A549 (cell line): ENCODE data around the gene AJAP1. TPM values are rescaled to one million over a fixed set of nuclear protein-coding genes. Genes with fewer than 3 reads are reported as not detected.

ENCODE experiments used
- ATAC-seq, 2 experiments: fragments of 200-7000 bp in 1 of 2; fragments of >200 bp in 1 of 2; cut with Nextera tagmentation in 1 of 2; cut with Tn5 transposase in 1 of 2; 3 replicates each; pipeline versions ENCODE4 v1.8.0 to v1.9.1; 2018 to 2020; ENCODE audit warnings: mild to moderate bottlenecking in 1 of 2, moderate library complexity in 1 of 2
- CTCF ChIA-PET: fragments of 300-600 bp; sonication (Branson Sonifier 250); formaldehyde crosslinking; extraction: SDS; loops from one replicate; lab custom pipeline; 2021; ENCODE audit warnings: antibody characterized with exemption, inconsistent platforms; lab: Yijun Ruan, JAX
- POLR2A ChIA-PET: fragments of 350-600 bp; formaldehyde crosslinking; extraction: SDS; loops from one replicate; lab custom pipeline; 2021; ENCODE audit warnings: antibody characterized with exemption, inconsistent platforms; lab: Yijun Ruan, JAX
- DNase-seq, 2 experiments: peaks; one replicate each; pipeline versions ENCODE4 v3.0.0 to v3.0.0-alpha.2; 2011 to 2016; ENCODE audit warnings: low read depth in 1 of 2, low spot score in 1 of 2
- FAIRE-seq: peaks from 2 replicates; lab custom pipeline; 2011; peaks lifted over from hg19 to GRCh38; lab: Jason Lieb, UNC
- H3K27ac ChIP-seq, 2 experiments: fragments of >200 bp; sonication (Bioruptor Twin); formaldehyde crosslinking; 3 replicates each; pipeline ENCODE4 v1.5.1; 2016 to 2017
- H3K4me1 ChIP-seq: fragments of >200 bp; sonication (Bioruptor Twin); formaldehyde crosslinking; 3 replicates; pipeline ENCODE4 v1.6.1; 2016
- H3K4me2 ChIP-seq: fragments of >200 bp; sonication (Bioruptor Twin); formaldehyde crosslinking; 3 replicates; pipeline ENCODE4 v1.6.1; 2016
- H3K4me3 ChIP-seq: fragments of >200 bp; sonication (Bioruptor Twin); formaldehyde crosslinking; 3 replicates; pipeline ENCODE4 v1.5.1; 2016
- H3K9me3 ChIP-seq: fragments of >200 bp; sonication (Bioruptor Twin); formaldehyde crosslinking; 3 replicates; pipeline ENCODE4 v1.6.1; 2016
- CBX2 ChIP-seq: fragments of 200-600 bp; sonication (generic); IDR thresholded peaks from 2 replicates; pipeline ENCODE4 v1.6.1; 2016; ENCODE audit warnings: low read depth, mild to moderate bottlenecking, borderline replicate concordance
- CTCF ChIP-seq: fragments of >200 bp; sonication (Bioruptor Twin); formaldehyde crosslinking; IDR thresholded peaks from 3 replicates; pipeline ENCODE4 v1.5.1; 2016
- E2F6 ChIP-seq: IDR thresholded peaks from 2 replicates; pipeline ENCODE4 v1.6.1; 2012; ENCODE audit warnings: low read depth, borderline replicate concordance
- EHMT2 ChIP-seq: fragments of 200-600 bp; sonication (generic); IDR thresholded peaks from 2 replicates; pipeline ENCODE4 v1.6.1; 2016; ENCODE audit warnings: antibody characterized with exemption, low read depth, mild to moderate bottlenecking, moderate library complexity
- ESRRA ChIP-seq: fragments of 150-350 bp; IDR thresholded peaks from 2 replicates; pipeline ENCODE4 v1.6.1; 2014; ENCODE audit warnings: mild to moderate bottlenecking, low read length, borderline replicate concordance
- HOXA7 ChIP-seq: fragments of 250-450 bp; sonication (Bioruptor Pico); IDR thresholded peaks from 2 replicates; pipeline ENCODE4 v1.5.0; 2020; ENCODE audit warnings: mild to moderate bottlenecking, moderate library complexity
- HOXB5 ChIP-seq: fragments of 250-450 bp; sonication (Bioruptor Pico); IDR thresholded peaks from 2 replicates; pipeline ENCODE4 v1.5.0; 2020; ENCODE audit warnings: mild to moderate bottlenecking, moderate library complexity
- MAFK ChIP-seq: fragments of 450-650 bp; IDR thresholded peaks from 2 replicates; pipeline ENCODE4 v1.6.1; 2014; ENCODE audit not compliant: partially characterized antibody
- MAX ChIP-seq: IDR thresholded peaks from 2 replicates; pipeline ENCODE4 v1.6.1; 2012
- PHF8 ChIP-seq: fragments of 200-600 bp; sonication (generic); IDR thresholded peaks from 2 replicates; pipeline ENCODE4 v1.6.1; 2016; ENCODE audit warnings: low read depth, mild to moderate bottlenecking, antibody characterized with exemption, moderate library complexity, borderline replicate concordance
- RARB ChIP-seq: fragments of 250-450 bp; sonication (Bioruptor Pico); IDR thresholded peaks from 2 replicates; pipeline ENCODE4 v1.8.0; 2021; ENCODE audit warnings: mild to moderate bottlenecking, moderate library complexity
- REST ChIP-seq: fragments of 200-600 bp; sonication (generic); IDR thresholded peaks from 2 replicates; pipeline ENCODE4 v1.6.1; 2016; ENCODE audit warnings: antibody characterized with exemption, mild to moderate bottlenecking, moderate library complexity
- ZC3H11A ChIP-seq: fragments of 450-650 bp; IDR thresholded peaks from 2 replicates; pipeline ENCODE4 v1.6.1; 2014; ENCODE audit warnings: antibody characterized with exemption, mild to moderate bottlenecking
- WGBS: methylation state at CpG from one replicate; pipeline ENCODE4 v1.1.6; 2017; ENCODE audit errors: missing lambda C conversion rate; 5-methylcytosine and 5-hydroxymethylcytosine counted together
- polyA plus RNA-seq, 4 experiments: library from polyadenylated mRNA; depleted of rRNA in 3 of 4; stranded (reverse); fragments of >200 nt; fragmentation: RNase III in 1 of 4; extraction: RNeasy Plus Mini Kit Qiagen cat#74134 plus additional on column Dnase treatment in 1 of 4; gene quantifications; 2 replicates in 3 of 4; 3 replicates in 1 of 4; pipeline ENCODE4 v1.2.3, GENCODE V29; 2011 to 2017

Gene AJAP1
- polyA plus RNA-seq, 2 of the 4 experiments (the other 2 are of a cell fraction) = not detected

- Histone ChIP-seq H3K27ac (no peak overlapping the region), H3K4me3 (no peak overlapping the region), H3K9me3 (no peaks in the 10 kb centered on the region), H3K4me2 (no peak overlapping the region), H3K4me1 (no peaks in the 10 kb centered on the region)
- CTCF ChIA-PET = no interaction called here
- no peak for TF ChIP-seq HOXA7
- TF ChIP-seq E2F6 = no peak
- no peak for TF ChIP-seq RARB
- no peak for TF ChIP-seq HOXB5 (CRISPR knock-in tag)
- no peak for TF ChIP-seq REST
- TF ChIP-seq EHMT2 = no peak
- no peak for TF ChIP-seq MAFK
- no peak for TF ChIP-seq ESRRA
- no peak for TF ChIP-seq PHF8
- no peak for TF ChIP-seq MAX
- FAIRE-seq = no peak
- no peak for DNase-seq
- WGBS = 0% methylated on average over 5 of the region's 5 CpGs
- POLR2A ChIA-PET = no interaction called here
- ATAC-seq = no peak
Observed at GRCh38 chr1:4797429-4797828, 143.0 kb downstream of the AJAP1 start.

GRCh38 chr1:4801192-4801924 lies 146.9 kb downstream of the AJAP1 start:
- CTCF ChIA-PET = no interaction called here
- ATAC-seq = no peak
- no peak for FAIRE-seq

More at GRCh38 chr1:4801192-4801924, 146.9 kb downstream of the AJAP1 start:
- Histone ChIP-seq H3K9me3 (no peaks in the 10 kb centered on the region), H3K4me3 (no peak overlapping the region), H3K27ac (no peak overlapping the region), H3K4me2 (no peak overlapping the region), H3K4me1 (no peaks in the 10 kb centered on the region)
- POLR2A ChIA-PET = no interaction called here
- WGBS = under 1% methylated on average over 12 of the region's 14 CpGs
- DNase-seq = no peak
- TF ChIP-seq CBX2 (no peak), CTCF (no peak), ZC3H11A (no peak), E2F6 (no peak)
